Effector CD8-positive, alpha-beta T cell (primary cell): ENCODE data around the gene ADARB2.

ENCODE experiments used
- DNase-seq: peaks from one replicate; lab custom pipeline; 2025; lab: John Stamatoyannopoulos, UW

ADARB2 gene

GRCh38 chr10:1595726-1596125 is 141.6 kb downstream of the ADARB2 start:
- DNase-seq = no peak

- DNase-seq = no peak
Observed at GRCh38 chr10:1595242-1595600, 142.1 kb downstream of the ADARB2 start.

- DNase-seq = no peak
Observed at GRCh38 chr10:1594372-1595241, 142.7 kb downstream of the ADARB2 start.

- DNase-seq = no peak
Observed at GRCh38 chr10:1591742-1592141, 145.6 kb downstream of the ADARB2 start.

- no peak for DNase-seq
Observed at GRCh38 chr10:1591045-1591444, 146.3 kb downstream of the ADARB2 start.

- DNase-seq = no peak
Observed at GRCh38 chr10:1589257-1589656, 148.1 kb downstream of the ADARB2 start.

GRCh38 chr10:1582739-1583138 is 154.6 kb downstream of the ADARB2 start:
- DNase-seq = no peak

- no peak for DNase-seq
Observed at GRCh38 chr10:1581189-1581588, 156.1 kb downstream of the ADARB2 start.

GRCh38 chr10:1579671-1580070 is 157.7 kb downstream of the ADARB2 start:
- DNase-seq = no peak

- DNase-seq = no peak
Observed at GRCh38 chr10:1579141-1579491, 158.2 kb downstream of the ADARB2 start.

- no peak for DNase-seq
Observed at GRCh38 chr10:1578392-1579140, 158.8 kb downstream of the ADARB2 start.

- no peak for DNase-seq
Observed at GRCh38 chr10:1577945-1578344, 159.4 kb downstream of the ADARB2 start.

- DNase-seq = no peak
Observed at GRCh38 chr10:1577373-1577770, 160.0 kb downstream of the ADARB2 start.

- DNase-seq = no peak
Observed at GRCh38 chr10:1576467-1577372, 160.6 kb downstream of the ADARB2 start.

GRCh38 chr10:1575481-1576244 is 161.7 kb downstream of the ADARB2 start:
- no peak for DNase-seq

GRCh38 chr10:1574719-1575118 is 162.6 kb downstream of the ADARB2 start:
- no peak for DNase-seq

- no peak for DNase-seq
Observed at GRCh38 chr10:1573981-1574380, 163.3 kb downstream of the ADARB2 start.

GRCh38 chr10:1573334-1573969 is 163.9 kb downstream of the ADARB2 start:
- no peak for DNase-seq

GRCh38 chr10:1572519-1573333 is 164.6 kb downstream of the ADARB2 start:
- no peak for DNase-seq

GRCh38 chr10:1571587-1572237 is 165.6 kb downstream of the ADARB2 start:
- no peak for DNase-seq
